ENCODE data around the gene IRF3.

The IRF3 gene

GRCh38 chr19:49665036-49665350, 664 bp downstream of the IRF3 start:
- DNase-seq: no peak

GRCh38 chr19:49664171-49665035, 1.3 kb downstream of the IRF3 start:
- peak; percentile 91 for DNase-seq

- no peak for DNase-seq
Observed at GRCh38 chr19:49663224-49663623, 2.4 kb downstream of the IRF3 start.

- DNase-seq: no peak
Observed at GRCh38 chr19:49662011-49662410, 3.6 kb downstream of the IRF3 start.

GRCh38 chr19:49660338-49660961, 5.2 kb downstream of the IRF3 start:
- no peak for DNase-seq

GRCh38 chr19:49658566-49659442, 6.9 kb downstream of the IRF3 start:
- DNase-seq: no peak

- no peak for DNase-seq
Observed at GRCh38 chr19:49658139-49658517, 7.5 kb downstream of the IRF3 start.

GRCh38 chr19:49657493-49658138, 8.0 kb downstream of the IRF3 start:
- no peak for DNase-seq

GRCh38 chr19:49656456-49657109, 9.1 kb downstream of the IRF3 start:
- DNase-seq: no peak

GRCh38 chr19:49655570-49656455, 9.8 kb downstream of the IRF3 start:
- no peak for DNase-seq

- no peak for DNase-seq
Observed at GRCh38 chr19:49654581-49654980, 11.1 kb downstream of the IRF3 start.

- DNase-seq: no peak
Observed at GRCh38 chr19:49653466-49653806, 12.2 kb downstream of the IRF3 start.

- DNase-seq: no peak
Observed at GRCh38 chr19:49652551-49653465, 12.8 kb downstream of the IRF3 start.

GRCh38 chr19:49651820-49652550, 13.7 kb downstream of the IRF3 start:
- DNase-seq: no peak

- no peak for DNase-seq
Observed at GRCh38 chr19:49651029-49651819, 14.4 kb downstream of the IRF3 start.

GRCh38 chr19:49646586-49646985, 19.1 kb downstream of the IRF3 start:
- no peak for DNase-seq

GRCh38 chr19:49645995-49646394, 19.7 kb downstream of the IRF3 start:
- DNase-seq: no peak

- no peak for DNase-seq
Observed at GRCh38 chr19:49645592-49645991, 20.1 kb downstream of the IRF3 start.

GRCh38 chr19:49643466-49643865, 22.2 kb downstream of the IRF3 start:
- no peak for DNase-seq
